GM19452 (cell line): ENCODE results near the gene ASNS.

Experiments
- ATAC-seq: cut with Tn5 transposase; IDR thresholded peaks from one replicate; pipeline ENCODE4 v1.9.1; 2021; ENCODE audit not compliant: unreplicated experiment

The ASNS gene

DNA sequence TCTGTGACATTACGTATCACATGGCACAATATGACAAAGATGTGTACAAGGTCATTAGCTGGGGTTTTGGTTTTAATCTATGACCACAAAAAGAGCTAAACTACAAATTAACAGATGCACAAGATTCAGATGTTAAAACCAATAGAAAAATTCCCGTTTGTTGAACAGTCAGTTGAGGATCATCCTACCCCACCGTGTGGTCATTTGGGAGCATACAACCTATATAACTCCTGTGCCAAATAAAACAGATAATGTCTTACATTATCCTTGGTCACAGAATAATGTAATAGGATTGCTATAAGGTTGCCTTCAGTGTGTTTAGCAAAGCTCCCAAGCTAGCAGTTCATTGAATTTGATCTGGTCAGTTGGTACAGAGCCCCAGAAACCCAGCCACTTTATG is 28.2 kb downstream of the ASNS start:
- no peak for ATAC-seq

DNA sequence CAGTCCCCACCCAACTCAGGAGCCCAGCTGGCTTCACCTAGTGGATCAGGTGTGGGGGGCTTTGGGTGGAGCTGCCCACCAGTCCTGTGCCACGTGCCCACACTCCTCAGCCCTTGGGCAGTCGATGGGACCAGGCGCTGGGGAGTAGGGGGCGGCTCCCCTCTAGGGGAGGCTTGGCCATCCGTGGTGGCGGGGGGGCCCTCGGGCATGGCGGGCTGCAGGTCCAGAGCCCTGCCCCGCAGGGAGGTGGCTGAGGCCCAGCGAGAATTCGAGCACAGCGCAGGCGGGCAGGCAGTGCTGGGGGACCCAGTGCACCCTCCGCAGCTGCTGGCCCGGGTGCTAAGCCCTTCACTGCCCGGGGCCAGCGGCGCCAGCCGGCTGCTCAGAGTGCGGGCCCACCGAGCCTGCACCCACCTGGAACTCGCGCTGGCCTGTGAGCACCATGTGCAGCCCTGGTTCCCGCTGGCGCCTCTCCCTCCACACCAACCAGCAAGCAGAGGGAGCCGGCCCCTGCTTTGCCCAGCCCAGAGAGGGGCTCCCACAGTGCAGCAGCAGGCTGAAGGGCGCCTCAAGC is 29.3 kb downstream of the ASNS start:
- no peak for ATAC-seq

DNA sequence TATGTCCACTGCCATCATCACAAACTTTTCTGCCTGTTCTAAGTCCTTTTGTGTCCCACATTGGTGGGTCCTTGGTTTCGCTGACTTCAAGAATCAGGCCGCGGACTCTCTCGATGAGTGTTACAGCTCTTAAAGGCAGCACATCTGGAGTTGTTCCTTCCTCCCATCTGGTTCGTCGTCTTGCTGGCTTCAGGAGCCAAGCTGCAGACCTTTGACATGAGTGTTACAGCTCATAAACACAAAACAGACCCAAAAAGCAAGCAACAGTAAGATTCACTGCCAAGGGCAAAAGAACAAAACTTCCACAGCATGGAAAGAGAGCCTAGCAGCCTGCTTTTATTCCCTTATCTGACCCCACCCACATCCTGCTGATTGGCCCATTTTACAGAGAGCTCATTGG is 30.2 kb downstream of the ASNS start:
- no peak for ATAC-seq

DNA sequence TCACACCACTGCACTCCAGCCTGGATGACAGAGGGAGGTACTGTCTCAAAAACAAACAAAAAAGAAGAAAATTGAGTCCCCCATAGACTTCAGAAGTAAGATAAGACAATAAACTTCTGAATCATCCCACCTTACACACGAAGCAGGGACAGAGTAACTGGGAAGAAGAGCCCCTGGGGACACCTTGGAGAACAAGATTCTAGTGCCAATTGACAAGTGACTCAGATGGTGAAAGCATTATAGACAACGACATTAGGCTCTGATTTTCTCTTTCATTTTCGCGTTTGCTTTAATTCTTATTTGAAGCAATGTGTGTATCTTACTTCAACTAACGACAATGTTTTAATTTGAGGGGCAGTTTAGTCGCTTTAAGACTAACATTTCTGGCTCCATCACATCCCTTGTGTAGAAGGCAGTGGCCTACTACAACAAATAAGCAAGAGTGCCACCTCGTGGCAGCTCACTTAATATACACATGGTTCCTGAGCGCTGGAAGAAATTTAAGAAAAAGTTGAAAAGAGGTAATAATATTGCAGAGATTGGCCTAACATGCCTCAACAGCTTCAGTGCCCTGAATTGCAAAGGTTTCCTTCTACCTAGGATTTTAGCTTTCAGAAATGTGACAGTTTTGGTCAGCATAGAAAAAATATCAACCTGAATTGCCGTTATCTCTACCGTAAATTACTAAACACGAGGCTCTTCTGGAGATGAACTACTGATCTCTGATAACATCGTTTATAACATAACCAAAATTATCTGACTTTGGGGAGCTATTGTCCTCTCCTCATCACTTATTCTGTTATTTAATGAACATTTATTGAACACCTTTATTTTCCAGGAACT is 36.7 kb downstream of the ASNS start:
- peak; percentile 83 for ATAC-seq

DNA sequence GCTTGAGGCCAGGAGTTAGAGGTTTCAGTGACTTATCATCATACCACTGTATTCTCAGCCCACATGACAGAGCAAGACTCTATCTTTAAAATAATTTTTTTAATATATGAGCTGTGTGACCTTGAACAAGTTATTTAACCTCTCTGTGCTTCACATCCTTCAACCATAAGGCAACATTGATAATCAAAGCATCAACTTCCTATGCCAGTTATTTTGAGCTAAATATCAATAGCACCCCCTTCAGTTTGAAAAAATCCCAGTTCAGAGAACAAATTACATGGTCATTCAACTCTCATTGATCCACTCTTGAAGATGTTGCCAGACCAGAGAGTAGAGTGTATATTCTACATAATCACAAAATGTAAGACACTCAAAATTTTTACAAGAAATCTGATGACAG is 53.0 kb downstream of the ASNS start:
- ATAC-seq, result no peak

DNA sequence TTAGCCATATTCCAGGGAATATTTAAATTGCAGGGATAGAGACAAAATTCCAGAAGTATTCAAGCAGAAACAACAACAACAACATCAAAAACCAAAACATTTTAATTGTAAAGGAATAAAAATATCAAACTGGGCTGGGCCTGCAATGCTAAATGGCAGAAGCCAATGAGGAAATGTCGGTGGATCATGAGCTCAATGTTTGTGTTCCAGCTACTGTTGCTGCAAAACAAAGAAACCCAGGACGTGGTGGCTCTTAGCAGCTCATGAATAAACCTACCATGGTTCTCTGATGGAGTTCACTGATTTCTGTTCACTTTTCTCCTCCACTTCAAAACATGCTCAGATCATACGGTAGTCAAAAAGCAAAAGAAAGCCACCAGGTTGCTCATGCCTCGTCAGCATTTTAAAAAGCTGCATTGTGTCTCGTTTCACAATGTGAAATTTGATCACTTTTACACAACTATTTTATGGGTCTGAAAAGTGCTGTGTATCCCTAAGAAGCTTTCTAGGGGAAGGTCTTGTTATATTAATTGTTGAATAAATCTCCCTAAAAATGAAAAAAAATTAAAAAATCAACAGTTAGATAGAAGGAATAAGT is 54.0 kb downstream of the ASNS start:
- no peak for ATAC-seq
